Hepatic stellate cell (primary cell): Measurements from ENCODE around the gene CLASP1.
A peak's percentile ranks its signal among the peaks of the same experiment; 100 is the strongest.
"Not testable (repeated sequence)": the region's sequence is repeated elsewhere in the genome, so short reads cannot be mapped to it uniquely, and the experiment has no call there.

Experiments
- DNase-seq: peaks from one replicate; pipeline ENCODE4 v3.0.0; 2011; ENCODE audit warnings: low spot score

Gene CLASP1

GRCh38 chr2:121582272-121582671, 67.0 kb downstream of the CLASP1 start:
- DNase-seq, result no peak

- no peak for DNase-seq
Observed at GRCh38 chr2:121579309-121579708, 70.0 kb downstream of the CLASP1 start.

GRCh38 chr2:121577381-121577780, 71.9 kb downstream of the CLASP1 start:
- DNase-seq, result no peak

- no peak for DNase-seq
Observed at GRCh38 chr2:121576263-121576662, 73.0 kb downstream of the CLASP1 start.

DNA sequence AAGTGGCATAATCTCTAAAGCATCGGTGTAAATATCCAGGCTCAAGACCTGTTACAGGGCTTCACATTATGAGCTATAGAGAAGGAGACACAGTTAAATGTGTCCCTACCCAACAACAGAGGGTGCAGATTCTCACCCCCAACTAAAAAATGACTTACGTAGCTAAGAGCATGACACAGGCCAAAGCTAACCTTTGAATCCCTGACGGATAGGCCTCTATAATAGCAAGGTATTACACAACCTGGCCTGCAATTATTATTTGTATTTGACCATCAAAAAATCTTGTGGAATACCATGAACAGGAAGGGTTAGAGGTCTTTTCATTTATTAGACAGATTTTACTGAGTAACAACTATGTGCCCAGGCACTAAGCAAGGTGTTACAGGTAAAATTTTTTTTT, 73.5 kb downstream of the CLASP1 start:
- no peak for DNase-seq

DNA sequence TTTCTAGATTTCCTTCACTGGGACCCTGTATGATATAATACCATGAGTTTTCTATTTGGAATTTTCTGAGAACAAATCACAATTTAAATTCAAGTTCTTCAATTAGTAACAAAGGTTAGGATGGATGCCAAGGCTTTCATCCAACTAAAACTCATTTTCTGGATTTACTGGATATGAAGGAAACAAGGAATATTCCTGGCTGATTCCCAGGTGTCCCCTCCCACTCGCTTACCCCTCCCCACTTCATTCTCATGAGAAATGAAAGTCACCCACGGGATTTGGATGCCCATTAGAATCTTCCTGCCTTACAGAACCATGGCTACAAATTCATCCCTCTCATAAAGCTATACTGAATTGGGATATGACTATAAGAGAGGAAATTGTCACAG, 78.6 kb downstream of the CLASP1 start:
- DNase-seq, result no peak

DNA sequence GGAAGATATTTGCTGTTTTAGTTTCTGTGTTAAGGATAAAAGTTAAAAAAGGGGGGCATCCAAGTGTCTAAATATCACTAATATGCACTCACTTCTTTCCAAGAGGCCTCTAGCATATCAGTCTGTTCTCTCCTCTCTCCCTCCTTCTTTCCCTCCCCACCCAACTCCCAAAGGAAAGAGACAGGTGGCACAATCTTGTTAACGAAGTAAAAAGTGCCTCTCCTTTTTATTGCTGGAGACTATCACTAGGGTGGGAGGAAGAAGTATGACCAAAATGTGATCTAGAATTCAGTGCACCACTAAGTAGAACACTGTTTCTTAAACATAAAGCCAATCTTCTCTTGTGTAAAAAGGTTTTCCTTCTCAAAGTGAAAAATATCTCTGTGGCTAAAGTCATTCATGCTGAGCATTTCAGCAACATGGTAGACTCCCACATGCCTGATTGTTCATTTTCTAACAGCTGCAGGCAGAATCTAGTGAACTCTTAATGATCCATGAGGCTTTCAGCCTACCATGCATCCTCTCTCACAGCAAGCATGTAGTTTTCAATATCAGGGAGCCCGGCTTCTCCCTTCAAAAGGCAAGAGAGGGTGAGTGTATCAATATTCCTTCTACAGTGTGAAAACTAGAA, 79.1 kb downstream of the CLASP1 start:
- no peak for DNase-seq

DNA sequence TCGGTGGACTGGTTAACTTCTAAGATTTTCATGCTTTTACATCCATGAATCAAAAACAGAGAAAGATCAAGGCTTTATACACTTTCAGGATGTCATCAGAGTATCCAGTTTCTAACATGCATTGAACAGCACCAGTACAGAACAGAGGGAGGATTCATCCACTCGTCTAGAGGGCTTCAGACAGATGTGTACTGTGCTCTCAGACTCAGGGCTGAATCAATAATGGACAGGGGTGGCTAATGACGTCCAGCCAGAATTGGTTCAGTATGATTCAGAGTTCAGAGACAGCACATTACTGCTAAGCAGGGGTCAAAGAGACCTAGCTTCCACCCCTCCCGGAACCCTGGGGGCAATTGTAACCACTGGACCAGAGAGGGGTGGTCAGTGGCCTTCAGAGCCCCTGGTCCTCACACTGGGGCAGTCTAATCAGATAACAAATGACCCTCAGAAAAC, 81.3 kb downstream of the CLASP1 start:
- DNase-seq, result no peak

- no peak for DNase-seq
Observed at GRCh38 chr2:121567452-121567851, 81.8 kb downstream of the CLASP1 start.

- no peak for DNase-seq
Observed at GRCh38 chr2:121565389-121566250, 83.6 kb downstream of the CLASP1 start.

DNA sequence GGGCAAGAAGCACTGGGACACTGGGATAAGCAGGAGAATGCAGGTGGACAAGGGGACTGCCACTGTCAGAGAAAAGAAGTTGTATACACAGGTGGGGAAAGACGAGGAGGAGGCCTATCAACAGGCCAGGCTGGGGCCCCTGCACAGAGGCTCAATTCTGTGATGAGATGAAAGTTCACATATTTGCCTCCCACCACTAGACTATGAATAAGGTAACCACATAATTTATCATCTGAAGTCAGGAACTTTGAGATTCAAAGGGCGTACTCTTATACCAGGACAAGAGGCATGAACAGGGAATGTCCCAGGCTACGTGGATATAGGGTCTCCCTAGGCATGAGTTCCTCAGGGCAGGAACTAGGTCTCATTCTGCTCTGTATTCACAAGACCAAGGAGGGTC, 84.4 kb downstream of the CLASP1 start:
- DNase-seq, result no peak

GRCh38 chr2:121563754-121564153, 85.5 kb downstream of the CLASP1 start:
- not testable (repeated sequence) for DNase-seq

- no peak for DNase-seq
Observed at GRCh38 chr2:121562269-121563176, 86.7 kb downstream of the CLASP1 start.

GRCh38 chr2:121561617-121562268, 87.5 kb downstream of the CLASP1 start:
- DNase-seq, result peak; percentile 31

DNA sequence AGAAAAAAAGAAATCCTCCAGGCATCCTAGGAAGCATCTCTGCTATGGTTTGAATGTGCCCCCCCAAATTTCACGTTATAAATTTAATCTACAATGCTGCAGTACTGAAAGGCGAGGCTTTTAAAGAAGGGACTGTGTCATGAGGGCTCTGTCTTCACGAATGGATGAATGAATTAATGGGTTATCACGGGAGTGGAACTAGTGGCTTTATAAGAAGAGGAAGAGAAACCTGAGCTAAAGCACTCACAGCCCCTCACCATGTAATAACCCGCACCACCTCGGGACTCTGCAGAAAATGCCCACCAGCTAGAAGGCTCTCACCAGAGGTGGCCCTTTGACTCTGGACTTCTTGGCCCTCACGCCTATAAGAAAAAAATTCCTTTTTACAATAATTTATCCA, 90.9 kb downstream of the CLASP1 start:
- DNase-seq, result no peak

DNA sequence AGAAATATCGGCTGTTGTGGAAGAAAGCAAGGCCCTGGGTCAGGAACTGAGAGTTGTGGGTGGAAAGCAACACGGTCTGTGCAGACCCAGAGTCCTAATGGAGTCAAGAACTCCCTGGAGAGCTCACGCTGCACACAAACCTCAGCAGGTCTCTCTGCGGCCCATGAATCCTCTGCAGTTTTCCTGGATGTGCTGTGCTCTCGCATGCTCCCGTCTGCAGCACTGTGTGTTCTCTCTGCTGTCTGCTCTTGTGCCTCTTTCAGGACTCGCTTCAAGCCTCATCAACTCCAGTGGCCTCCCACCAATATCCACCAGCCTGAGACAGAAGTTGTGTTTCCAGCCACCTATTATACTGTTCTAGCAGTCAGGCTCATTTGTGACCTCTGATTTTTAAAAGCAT, 94.3 kb downstream of the CLASP1 start:
- DNase-seq, result no peak

DNA sequence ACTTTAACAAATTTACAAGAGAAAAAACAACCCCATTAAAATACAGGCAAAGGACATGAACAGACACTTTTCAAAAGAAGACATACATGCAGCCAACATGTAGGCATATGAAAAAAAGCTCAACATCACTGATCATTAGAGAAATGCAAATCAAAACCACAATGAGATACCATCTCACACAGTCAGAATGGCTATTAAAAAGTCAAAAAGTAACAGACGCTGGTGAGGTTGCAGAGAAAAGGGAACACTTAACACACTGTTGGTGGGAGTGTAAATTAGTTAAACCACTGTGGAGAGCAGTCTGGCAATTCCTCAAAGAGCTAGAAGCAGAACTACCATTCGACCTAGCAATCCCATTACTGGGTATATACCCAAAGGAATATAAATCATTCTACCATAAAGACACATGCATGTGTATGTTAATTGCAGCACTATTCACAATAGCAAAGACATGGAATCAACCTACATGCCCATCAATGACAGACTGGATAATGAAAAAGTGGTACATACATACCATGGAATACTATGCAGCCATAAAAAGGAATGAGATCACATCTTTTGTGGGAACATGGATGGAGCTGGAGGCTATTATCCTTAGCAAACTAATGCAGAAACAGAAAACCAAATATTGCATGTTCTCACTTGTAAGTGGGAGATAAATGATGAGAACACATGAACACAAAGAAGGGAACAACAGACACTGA, 96.6 kb downstream of the CLASP1 start:
- not testable (repeated sequence) for DNase-seq

DNA sequence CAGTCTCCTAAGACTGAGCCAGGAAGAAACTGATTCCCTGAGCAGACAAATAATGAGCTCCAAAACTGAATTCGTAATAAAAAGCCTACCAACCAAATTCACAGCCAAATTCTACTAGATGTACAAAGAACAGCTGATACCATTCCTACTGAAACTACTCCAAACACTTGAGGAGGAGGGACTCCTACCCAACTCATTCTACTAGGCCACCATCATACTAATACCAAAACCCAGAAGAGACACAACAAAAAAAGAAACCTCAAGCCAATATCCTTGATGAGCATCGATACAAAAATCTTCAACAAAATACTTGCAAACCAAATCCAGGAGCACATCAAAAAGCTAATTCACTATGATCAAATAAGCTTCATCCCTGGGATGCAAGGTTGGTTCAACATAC, 98.6 kb downstream of the CLASP1 start:
- no peak for DNase-seq

DNA sequence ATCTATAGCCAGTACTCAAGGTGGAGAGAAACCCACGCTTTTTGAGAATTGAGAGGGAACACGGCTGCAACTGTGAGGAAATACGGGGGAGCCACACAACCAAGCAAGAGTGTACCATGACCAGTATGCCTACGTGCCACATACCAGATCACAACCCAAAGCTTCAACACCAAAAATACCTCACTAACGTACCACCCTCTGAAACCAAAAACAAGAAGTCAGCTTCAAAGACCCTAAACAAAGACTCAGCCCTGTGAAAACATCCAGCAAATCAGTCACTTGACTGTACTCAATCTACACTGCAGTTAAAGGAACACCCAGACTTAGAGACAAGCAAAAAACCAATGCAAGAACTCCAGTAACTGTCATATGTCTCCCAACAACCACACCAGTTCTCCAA, 101.6 kb downstream of the CLASP1 start:
- DNase-seq, result no peak

DNA sequence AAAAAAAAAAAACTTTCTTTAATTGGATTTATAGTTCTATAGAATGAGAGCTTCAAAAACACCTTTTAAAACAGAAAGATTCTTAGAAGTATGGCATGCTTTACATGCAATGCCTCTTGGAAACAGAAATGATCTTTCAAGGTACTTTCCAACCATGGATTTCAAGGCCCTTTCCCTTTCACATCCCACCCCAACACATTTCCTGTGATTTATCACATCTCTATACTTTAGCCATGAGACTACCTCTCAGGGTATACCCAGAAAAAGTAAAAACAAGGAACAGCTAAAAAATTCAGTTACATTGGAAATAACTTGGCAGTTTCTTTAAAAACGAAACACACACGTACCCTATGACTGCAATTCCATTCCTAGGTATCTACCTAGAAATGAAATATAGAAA, 103.3 kb downstream of the CLASP1 start:
- no peak for DNase-seq

GRCh38 chr2:121545257-121545656, 104.0 kb downstream of the CLASP1 start:
- DNase-seq, result no peak
